Measurements from ENCODE around the gene PRTN3. TPM values are rescaled to one million over a fixed set of nuclear protein-coding genes. Genes with fewer than 3 reads are reported as not detected.
A peak's percentile ranks its signal among the peaks of the same experiment; 100 is the strongest.

Gene PRTN3
- total RNA-seq, 1 donor from 2014 or later = not detected

- no peak for DNase-seq (ENCODE audit: low spot score)
- no peak within 1 kb of the TSS for H3K4me3 Mint-ChIP-seq
Measured at GRCh38 chr19:827710-828321, 13.0 kb upstream of the PRTN3 start, which contains the start of gene AZU1. Gene AZU1, plus strand, starts transcription at chr19:827837. Its CDS starts 10 bp downstream, at chr19:827847.

GRCh38 chr19:829129-829758 lies 11.6 kb upstream of the PRTN3 start:
- no peaks in the 10 kb centered on the region for H3K4me1 ChIP-seq
- no peak overlapping the region for H3K27ac ChIP-seq
- H2AFZ ChIP-seq (replicated peaks) = no peak overlapping the region
- no peaks in the 10 kb centered on the region for H3K9me3 Mint-ChIP-seq
- H3K9ac ChIP-seq = no peak overlapping the region
- no peaks in the 10 kb centered on the region for H3K36me3 Mint-ChIP-seq
- H3K4me3 ChIP-seq = no peak overlapping the region
- peak overlapping the region; percentile 62 for H3K4me3 Mint-ChIP-seq
- H3K27me3 ChIP-seq = no peaks in the 10 kb centered on the region
- H3K4me1 Mint-ChIP-seq = peaks cover 2% of the 10 kb centered on the region
- H3K27me3 Mint-ChIP-seq (ENCODE audit: insufficient read depth, low read depth) = peaks cover 4% of the 10 kb centered on the region
- H3F3A ChIP-seq (ENCODE audit: low read depth) = no peaks in the 10 kb centered on the region
- no peaks in the 10 kb centered on the region for H3K9me3 ChIP-seq (ENCODE audit: low read depth)
- no peaks in the 10 kb centered on the region for H4K20me1 ChIP-seq (ENCODE audit: low read depth)
- no peak for TF ChIP-seq CTCF (IDR thresholded peaks at IDR 0.05)
- TF ChIP-seq EZH2 (IDR thresholded peaks at IDR 0.05) = no peak
- no peak for TF ChIP-seq EZH2phosphoT487 (IDR thresholded peaks at IDR 0.05)
- no peak overlapping the region for H3K27ac Mint-ChIP-seq
- no peaks in the 10 kb centered on the region for H3K79me2 ChIP-seq (ENCODE audit: low read depth)
- DNase-seq (ENCODE audit: low spot score) = no peak
- no peaks in the 10 kb centered on the region for H3K36me3 ChIP-seq
- H3K4me2 ChIP-seq = no peak overlapping the region

More at GRCh38 chr19:827710-828321, 13.0 kb upstream of the PRTN3 start, which contains the start of gene AZU1:
- TF ChIP-seq CTCF (IDR thresholded peaks at IDR 0.05) = no peak
- Histone ChIP-seq H3K27me3 (no peaks in the 10 kb centered on the region), H3K9ac (no peak within 1 kb of the TSS), H3K4me2 (no peak within 1 kb of the TSS), H3K27ac (no peak within 1 kb of the TSS), H3K36me3 (no peaks in the 10 kb centered on the region), H2AFZ (replicated peaks) (no peak within 1 kb of the TSS), H3K4me1 (peaks cover 11% of the 10 kb centered on the region), H3K4me3 (no peak within 1 kb of the TSS), H3F3A (ENCODE audit: low read depth) (peaks cover 9% of the 10 kb centered on the region), H3K9me3 (ENCODE audit: low read depth) (no peaks in the 10 kb centered on the region), H4K20me1 (ENCODE audit: low read depth) (no peaks in the 10 kb centered on the region), H3K79me2 (ENCODE audit: low read depth) (no peaks in the 10 kb centered on the region)
- H3K27ac Mint-ChIP-seq = no peak within 1 kb of the TSS
- H3K27me3 Mint-ChIP-seq (ENCODE audit: insufficient read depth, low read depth) = peaks cover 8% of the 10 kb centered on the region
- peaks cover 10% of the 10 kb centered on the region for H3K4me1 Mint-ChIP-seq
- H3K9me3 Mint-ChIP-seq = no peaks in the 10 kb centered on the region
- no peaks in the 10 kb centered on the region for H3K36me3 Mint-ChIP-seq

- H3K27ac Mint-ChIP-seq = no peak overlapping the region
- no peak overlapping the region for H3K4me2 ChIP-seq
- no peaks in the 10 kb centered on the region for H3K9me3 Mint-ChIP-seq
- no peaks in the 10 kb centered on the region for H3K36me3 Mint-ChIP-seq
- peaks cover 10% of the 10 kb centered on the region for H3K4me1 Mint-ChIP-seq
- H3K4me1 ChIP-seq = no peaks in the 10 kb centered on the region
- H3K27me3 Mint-ChIP-seq (ENCODE audit: insufficient read depth, low read depth) = peaks cover 9% of the 10 kb centered on the region
- H4K20me1 ChIP-seq (ENCODE audit: low read depth) = no peaks in the 10 kb centered on the region
- no peak overlapping the region for H3K27ac ChIP-seq
- H3K4me3 ChIP-seq = no peak overlapping the region
- H2AFZ ChIP-seq (replicated peaks) = no peak overlapping the region
- H3K27me3 ChIP-seq = no peaks in the 10 kb centered on the region
- H3K9me3 ChIP-seq (ENCODE audit: low read depth) = no peaks in the 10 kb centered on the region
- H3K36me3 ChIP-seq = no peaks in the 10 kb centered on the region
- DNase-seq (ENCODE audit: low spot score) = no peak
- no peaks in the 10 kb centered on the region for H3K79me2 ChIP-seq (ENCODE audit: low read depth)
- TF ChIP-seq CTCF (IDR thresholded peaks at IDR 0.05) (no peak), EZH2 (IDR thresholded peaks at IDR 0.05) (no peak), EZH2phosphoT487 (IDR thresholded peaks at IDR 0.05) (no peak)
- H3K4me3 Mint-ChIP-seq = peak overlapping the region; percentile 24
- no peaks in the 10 kb centered on the region for H3F3A ChIP-seq (ENCODE audit: low read depth)
- H3K9ac ChIP-seq = no peak overlapping the region
Measured at GRCh38 chr19:831407-832369, 9.1 kb upstream of the PRTN3 start.

All from neural progenitor cell (in vitro differentiated cells).